Measurements from ENCODE around the gene WDR90.

GRCh38 chr16:702341-702740 lies 53.2 kb downstream of the WDR90 start:
- TF ChIP-seq CTCF (IDR thresholded peaks at IDR 0.05) (no peak), POLR2A (IDR thresholded peaks at IDR 0.05) (no peak)
